GM06990 (cell line): Measurements from ENCODE around the gene ORMDL2.

Experiments
- DNase-seq: peaks from one replicate; pipeline ENCODE4 v3.0.0-alpha.2; 2011; ENCODE audit not compliant: insufficient read length; ENCODE audit errors: extremely low read depth
- H3K27me3 ChIP-seq: replicated peaks from 2 replicates; pipeline ENCODE4 v1.6.0; 2011; ENCODE audit warnings: low read length; ENCODE audit not compliant: control insufficient read depth, insufficient read depth
- H3K36me3 ChIP-seq: 2 replicates; pipeline ENCODE4 v1.5.1; 2011; ENCODE audit warnings: low read length; ENCODE audit not compliant: control insufficient read depth, insufficient read depth
- H3K4me3 ChIP-seq: replicated peaks from 2 replicates; pipeline ENCODE4 v1.5.1; 2011; ENCODE audit warnings: low read depth, mild to moderate bottlenecking, control low read depth, low read length
- CTCF ChIP-seq: IDR thresholded peaks from 2 replicates; pipeline ENCODE4 v1.5.1; 2011; ENCODE audit warnings: low read length, control low read depth, mild to moderate bottlenecking, inconsistent platforms; ENCODE audit not compliant: insufficient read depth, poor library complexity, severe bottlenecking

ORMDL2 gene

GRCh38 chr12:55845361-55845760, 27.5 kb downstream of the ORMDL2 start:
- TF ChIP-seq CTCF, result no peak
- no peak for DNase-seq
- Histone ChIP-seq H3K27me3 (no peaks in the 10 kb centered on the region; the same call in 1 of the 2 replicates), H3K36me3 (no peaks in the 10 kb centered on the region), H3K4me3 (no peak overlapping the region)

- no peak for TF ChIP-seq CTCF
- Histone ChIP-seq H3K27me3 (no peaks in the 10 kb centered on the region; the same call in 1 of the 2 replicates), H3K36me3 (no peaks in the 10 kb centered on the region), H3K4me3 (no peak overlapping the region)
- DNase-seq, result no peak
Measured at GRCh38 chr12:55845785-55846496, 28.1 kb downstream of the ORMDL2 start.

GRCh38 chr12:55847033-55847432, 29.2 kb downstream of the ORMDL2 start:
- no peaks in the 10 kb centered on the region for H3K36me3 ChIP-seq
- no peaks in the 10 kb centered on the region; the same call in 1 of the 2 replicates for H3K27me3 ChIP-seq
- DNase-seq, result no peak
- H3K4me3 ChIP-seq, result no peak overlapping the region
- TF ChIP-seq CTCF, result no peak

DNA sequence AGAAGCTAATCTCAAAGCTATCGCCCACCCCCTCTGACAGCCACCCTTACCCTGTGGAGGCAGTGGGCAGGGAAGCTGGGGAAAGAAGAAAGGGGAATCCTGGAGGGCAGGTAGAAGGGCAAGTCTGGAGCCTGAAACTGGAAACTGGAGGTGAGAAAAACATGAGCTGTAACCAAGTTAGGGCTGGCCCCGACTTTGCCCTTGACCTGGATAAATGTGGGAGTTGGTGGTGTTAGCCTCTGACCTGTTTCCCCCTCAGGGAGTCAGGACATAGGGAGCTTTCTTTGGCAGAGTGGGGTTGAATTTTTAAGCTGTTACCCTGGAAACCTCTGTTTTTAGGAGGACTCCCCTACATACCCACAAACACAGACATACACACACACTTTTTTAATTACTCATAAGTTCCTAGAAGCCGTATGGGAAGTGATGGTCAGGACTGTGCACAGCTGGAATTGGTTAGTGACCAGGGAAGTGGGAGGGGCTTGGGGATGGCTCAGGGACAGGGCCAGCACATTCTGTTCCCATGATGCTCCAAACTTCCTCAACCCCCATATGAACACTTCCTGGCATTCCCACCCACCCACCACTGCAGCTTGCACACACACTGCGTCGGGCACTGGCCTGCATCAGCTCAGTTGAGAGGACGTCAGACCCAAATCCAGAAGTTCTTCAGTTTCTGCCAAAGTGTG, 29.9 kb downstream of the ORMDL2 start:
- no peak for TF ChIP-seq CTCF
- H3K27me3 ChIP-seq, result no peaks in the 10 kb centered on the region; the same call in 1 of the 2 replicates
- no peaks in the 10 kb centered on the region for H3K36me3 ChIP-seq
- no peak for DNase-seq
- no peak overlapping the region for H3K4me3 ChIP-seq

DNA sequence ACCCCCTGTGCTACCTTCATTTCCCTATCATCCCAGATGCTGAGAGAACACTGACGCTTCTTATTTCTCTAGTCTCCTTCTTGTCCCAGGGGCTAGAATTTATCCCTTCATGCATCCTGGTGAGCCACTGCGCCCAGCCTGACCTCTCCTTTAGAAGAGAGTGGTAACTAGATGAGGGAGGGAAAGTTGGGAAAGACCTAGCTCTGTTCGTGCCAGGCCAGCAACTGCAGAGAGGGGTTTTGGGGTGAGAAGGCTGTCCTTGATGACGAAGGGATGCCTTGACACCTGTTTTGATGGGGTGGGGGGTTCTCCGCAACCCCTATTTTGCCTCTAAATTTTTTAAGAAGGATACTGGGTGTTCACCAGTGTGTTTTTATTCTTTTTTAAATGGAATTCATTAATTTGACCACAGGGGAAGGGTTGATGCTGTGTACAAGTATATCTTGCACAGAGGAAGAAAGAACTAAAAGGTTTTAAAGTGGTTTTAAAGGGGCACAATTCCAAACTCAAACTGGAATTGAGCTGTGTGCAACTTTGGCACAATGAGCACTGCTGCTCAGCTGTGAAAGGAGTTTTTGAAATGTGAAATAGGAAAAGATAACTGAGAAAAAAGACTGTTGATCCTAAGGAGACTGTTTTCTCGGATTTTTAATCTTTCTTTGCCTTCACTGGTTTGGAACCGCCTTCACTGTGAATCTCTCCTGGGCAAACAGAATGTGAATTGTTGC, 31.9 kb downstream of the ORMDL2 start:
- no peaks in the 10 kb centered on the region; the same call in 1 of the 2 replicates for H3K27me3 ChIP-seq
- no peak for DNase-seq
- TF ChIP-seq CTCF, result no peak
- no peak overlapping the region for H3K4me3 ChIP-seq
- no peaks in the 10 kb centered on the region for H3K36me3 ChIP-seq
